ENCODE results near the gene UHRF1. TPM values are rescaled to one million over a fixed set of nuclear protein-coding genes. Genes with fewer than 3 reads are reported as not detected.
"Not testable (repeated sequence)": the region's sequence is repeated elsewhere in the genome, so short reads cannot be mapped to it uniquely, and the experiment has no call there.

The UHRF1 gene
- total RNA-seq, 2 donors from 2014 or later = 4.2 to 10.0 TPM

DNA sequence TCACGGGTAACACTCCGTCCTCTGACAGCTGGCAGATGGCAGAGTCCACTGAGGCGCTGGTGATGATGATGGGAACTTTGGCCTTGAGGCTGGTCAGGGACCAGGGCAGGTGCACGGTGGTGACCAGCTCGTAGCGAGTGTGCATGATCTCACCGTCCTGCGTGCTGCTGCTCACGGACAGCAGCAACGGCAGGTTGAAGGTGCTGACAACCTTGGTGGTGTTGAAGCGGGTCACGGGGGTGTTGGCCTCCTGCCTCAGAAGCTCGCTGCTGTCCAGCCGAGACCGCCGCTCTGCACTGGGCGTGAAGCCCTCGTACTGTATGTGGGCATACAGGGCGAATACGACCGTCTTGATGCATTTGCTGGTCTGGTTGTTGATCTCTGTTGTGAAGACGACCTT lies 18.2 kb upstream of the UHRF1 start:
- no peak for ATAC-seq

DNA sequence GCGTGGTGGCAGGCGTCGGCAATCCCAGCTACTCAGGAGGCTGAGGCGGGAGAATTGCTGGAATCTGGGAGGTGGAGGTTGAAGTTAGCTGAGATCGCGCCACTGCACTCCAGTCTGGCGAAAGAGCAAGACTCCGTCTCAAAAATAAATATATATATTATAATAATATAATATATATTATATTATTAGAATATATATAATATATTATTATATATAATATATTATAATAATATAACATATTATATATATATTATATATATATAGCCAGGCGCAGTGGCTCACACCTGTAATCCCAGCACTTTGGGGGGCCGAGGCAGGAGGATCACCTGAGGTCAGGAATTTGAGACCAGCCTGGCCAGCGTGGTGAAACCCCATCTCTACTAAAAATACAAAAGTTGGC lies 16.3 kb upstream of the UHRF1 start:
- ATAC-seq; DNase-seq; intact Hi-C loops (cut with DNase I, micrococcal nuclease): not testable (repeated sequence)

More for the DNA sequence above, 18.2 kb upstream of the UHRF1 start:
- intact Hi-C loops (cut with DNase I, micrococcal nuclease) = no loop called here
- no peak for DNase-seq

DNA sequence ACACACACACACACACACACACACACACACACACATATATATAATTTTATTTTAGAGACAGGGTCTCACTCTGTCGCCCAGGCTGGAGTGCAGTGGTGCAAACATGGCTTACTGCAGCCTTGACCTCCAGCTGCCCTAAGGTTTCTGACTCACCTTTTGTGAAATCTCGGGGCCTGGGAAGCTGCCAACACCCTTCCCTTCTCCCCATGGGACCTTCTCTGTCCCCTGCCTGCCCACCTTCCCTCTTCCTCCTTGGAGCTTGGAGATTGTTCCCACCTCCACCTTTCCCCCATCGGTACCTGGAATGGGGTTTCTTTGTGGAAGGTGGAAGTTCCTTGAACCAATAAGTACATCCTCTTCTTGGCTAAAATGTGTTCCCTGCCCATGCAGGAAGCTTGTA lies 12.9 kb upstream of the UHRF1 start:
- DNase-seq (no peak), ATAC-seq (no peak)
- intact Hi-C loops (cut with DNase I, micrococcal nuclease) = no loop called here

DNA sequence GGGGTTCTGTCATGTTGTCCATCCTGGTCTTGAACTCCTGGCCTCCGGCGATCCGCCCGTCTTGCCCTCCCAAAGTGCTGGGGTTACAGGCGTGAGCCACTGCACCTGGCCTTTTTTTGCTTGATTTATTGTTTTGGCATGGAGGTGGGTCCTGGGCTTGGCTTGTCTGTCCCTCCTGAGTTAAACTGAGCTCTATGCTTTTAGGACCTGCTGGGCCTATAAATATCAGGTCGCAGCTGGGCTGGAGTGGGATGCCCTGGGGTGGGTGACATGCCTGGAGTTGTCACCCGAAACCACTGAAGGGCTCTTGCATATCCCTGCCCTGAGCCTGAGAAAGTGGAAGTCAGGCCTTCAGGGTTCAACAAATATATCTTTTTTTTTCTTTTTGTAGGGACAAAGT lies 12.2 kb upstream of the UHRF1 start:
- intact Hi-C loops (cut with DNase I, micrococcal nuclease) = no loop called here
- ATAC-seq (no peak), DNase-seq (no peak)

DNA sequence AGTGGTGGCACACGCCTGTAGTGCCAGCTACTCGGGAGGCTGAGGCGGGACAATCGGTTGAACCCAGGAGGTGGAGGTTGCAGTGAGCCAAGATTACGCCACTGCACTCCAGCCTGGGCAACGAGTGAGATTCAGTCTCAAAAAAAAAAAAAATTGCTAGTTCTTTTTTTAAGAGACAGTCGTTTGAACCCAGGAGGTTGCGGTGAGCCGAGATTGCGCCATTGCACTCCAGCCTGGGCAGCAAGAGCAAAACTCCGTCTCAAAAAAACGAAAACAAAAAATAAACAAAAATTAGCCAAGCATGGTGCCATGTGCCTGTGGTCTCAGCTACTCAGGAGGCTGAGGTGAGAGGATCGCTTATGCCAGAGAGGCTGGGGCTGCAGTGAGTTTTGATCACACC lies 8.4 kb upstream of the UHRF1 start:
- intact Hi-C loops (cut with DNase I, micrococcal nuclease); ATAC-seq; DNase-seq: not testable (repeated sequence)

DNA sequence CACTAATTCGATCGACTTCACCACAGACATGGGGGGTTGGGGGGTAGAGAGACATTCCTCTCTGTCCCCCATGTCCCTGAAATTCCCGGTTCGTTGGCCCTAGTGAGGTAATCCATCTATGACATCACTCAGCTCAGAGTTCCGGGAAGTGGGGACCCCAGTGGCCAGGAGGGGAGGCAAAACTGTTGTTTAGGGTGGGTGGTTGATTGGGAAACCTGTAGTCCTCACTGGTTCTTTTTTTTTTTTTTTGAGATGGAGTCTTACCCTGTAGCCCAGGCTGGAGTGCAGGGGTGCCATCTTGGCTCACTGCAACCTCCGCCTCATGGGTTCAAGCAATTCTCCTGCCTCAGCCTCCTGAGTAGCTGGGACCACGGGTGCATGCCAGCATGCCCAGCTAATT lies 6.5 kb upstream of the UHRF1 start, which contains the start of gene ARRDC5:
Gene ARRDC5, minus strand, starts transcription at position 101 of the 400 bp plus-strand sequence. Its CDS starts 71 bp downstream, at position 30.
- intact Hi-C loops (cut with DNase I, micrococcal nuclease) = no loop called here
- ATAC-seq (no peak), DNase-seq (no peak)

DNA sequence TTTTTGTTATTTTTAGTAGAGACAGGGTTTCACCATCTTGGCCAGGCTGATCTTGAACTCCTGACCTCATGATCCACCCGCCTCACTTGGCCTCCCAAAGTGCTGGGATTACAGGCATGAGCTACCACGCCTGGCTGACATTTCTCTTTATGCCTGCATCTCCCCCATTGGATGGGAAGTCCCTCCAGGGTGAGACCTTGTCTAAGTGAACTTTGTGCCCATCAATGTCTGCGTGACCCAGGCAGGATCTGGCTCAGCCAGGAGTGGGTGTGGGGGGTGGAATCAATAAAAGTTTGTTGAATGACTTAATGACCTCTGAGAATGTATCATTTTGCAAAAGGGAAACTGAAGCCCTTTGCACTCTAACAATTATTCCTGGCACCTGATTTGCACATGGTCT lies 4.8 kb upstream of the UHRF1 start:
- intact Hi-C loops (cut with DNase I, micrococcal nuclease) = no loop called here
- no peak for DNase-seq
- ATAC-seq = peak; percentile 88

DNA sequence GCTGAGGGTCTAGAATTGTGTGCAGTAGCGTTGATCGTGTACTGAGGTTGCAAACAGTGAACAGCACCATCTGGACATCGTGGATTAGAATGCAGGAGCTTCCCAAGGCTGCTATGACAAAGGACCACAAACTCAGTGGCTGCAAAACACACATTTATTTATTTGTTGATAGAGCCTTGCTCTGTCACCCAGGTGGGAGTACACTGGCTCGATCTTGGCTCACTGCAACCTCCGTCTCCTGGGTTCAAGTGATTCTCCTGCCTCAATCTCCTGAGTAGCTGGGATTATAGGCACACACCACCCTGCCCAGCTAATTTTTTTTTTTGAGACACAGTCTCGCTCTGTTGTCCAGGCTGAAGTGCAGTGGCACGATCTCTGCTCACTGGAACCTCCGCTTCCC lies 2.3 kb upstream of the UHRF1 start:
- DNase-seq (no peak), ATAC-seq (no peak)
- intact Hi-C loops (cut with DNase I, micrococcal nuclease) = no loop called here

DNA sequence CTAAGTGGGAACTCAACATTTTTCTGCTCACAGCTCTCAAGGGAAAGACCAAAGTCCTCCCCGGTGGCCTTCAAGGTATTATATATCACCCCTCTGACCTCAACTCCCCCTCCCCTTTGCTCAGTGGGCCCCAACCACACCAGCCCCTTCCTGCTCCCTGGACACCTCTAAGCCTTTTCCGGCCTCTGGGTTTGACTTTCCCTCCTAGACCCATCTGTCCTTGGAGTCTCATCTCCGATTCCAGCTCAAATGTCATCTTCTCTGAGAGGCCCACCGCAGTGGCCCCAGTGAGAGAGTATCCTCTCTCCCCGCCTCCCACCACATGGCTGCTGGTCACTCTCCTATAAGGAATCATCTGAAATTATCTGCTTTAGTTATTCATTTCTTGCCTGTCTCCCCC lies 941 bp upstream of the UHRF1 start:
- intact Hi-C loops (cut with DNase I, micrococcal nuclease) = no loop called here
- DNase-seq (no peak), ATAC-seq (no peak)

DNA sequence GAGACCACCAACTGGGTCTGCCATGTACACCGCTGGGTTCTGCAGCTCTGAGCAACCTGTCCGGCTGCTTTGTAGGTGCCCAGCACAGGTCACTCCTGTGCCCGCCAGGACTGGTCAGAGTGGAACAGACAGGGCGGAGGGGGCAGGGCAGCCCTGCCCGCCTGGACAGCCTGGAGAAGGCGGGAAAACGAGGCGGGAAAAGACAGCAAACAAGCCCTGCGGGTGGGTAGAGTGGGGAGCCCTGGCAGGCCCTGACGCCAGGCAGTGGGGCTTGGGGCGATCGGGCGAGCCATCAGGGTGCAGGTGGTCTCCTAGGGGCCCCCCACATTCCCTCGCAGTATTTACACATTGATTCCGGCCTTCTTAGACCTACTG lies 533 bp upstream of the UHRF1 start:
- no peak for DNase-seq
- intact Hi-C loops (cut with DNase I, micrococcal nuclease) = no loop called here
- ATAC-seq = no peak

DNA sequence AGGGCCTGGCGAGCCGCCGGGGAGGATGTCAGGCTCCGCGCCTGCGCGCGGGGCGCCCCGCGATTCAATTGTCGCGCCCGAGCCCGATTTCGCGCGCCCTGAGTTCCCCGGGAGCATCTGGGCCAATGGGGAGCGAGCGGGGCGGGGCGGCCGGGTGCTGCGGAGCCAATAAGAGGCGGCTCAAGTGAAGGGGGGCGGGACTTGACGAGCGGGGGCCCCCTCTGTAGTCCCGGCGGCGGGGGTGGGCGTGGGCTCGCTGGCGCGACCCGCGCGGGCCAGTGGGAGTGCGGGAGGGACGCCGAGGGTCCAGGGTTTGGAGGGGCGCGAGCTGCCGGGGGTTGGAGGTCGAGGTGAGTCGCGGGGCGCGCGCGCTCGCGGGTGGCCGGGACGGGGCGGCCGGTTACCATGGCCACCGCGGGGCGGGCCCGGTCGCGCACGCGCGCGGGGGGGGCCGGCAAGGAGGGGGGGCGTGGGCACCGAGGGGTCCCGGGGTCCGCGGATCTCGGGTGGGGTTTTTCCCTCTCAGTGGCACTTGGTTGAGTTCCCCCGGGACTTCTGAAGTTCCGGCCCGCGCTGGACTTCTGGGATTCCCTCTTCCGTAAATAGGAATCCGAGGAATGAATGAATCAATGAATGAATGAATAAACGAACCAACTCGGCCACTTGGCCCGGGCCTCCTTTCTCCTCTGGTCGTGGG lies 744 bp downstream of the UHRF1 start:
- DNase-seq (peak; percentile 90 to 97), ATAC-seq (peak; percentile 93)
- intact Hi-C loops (cut with DNase I, micrococcal nuclease) = loop anchor here in 1 of 2 donors (5.0 kb wide), 1 partner anchor 38 kb away; no protein-coding TSS in a partner anchor

DNA sequence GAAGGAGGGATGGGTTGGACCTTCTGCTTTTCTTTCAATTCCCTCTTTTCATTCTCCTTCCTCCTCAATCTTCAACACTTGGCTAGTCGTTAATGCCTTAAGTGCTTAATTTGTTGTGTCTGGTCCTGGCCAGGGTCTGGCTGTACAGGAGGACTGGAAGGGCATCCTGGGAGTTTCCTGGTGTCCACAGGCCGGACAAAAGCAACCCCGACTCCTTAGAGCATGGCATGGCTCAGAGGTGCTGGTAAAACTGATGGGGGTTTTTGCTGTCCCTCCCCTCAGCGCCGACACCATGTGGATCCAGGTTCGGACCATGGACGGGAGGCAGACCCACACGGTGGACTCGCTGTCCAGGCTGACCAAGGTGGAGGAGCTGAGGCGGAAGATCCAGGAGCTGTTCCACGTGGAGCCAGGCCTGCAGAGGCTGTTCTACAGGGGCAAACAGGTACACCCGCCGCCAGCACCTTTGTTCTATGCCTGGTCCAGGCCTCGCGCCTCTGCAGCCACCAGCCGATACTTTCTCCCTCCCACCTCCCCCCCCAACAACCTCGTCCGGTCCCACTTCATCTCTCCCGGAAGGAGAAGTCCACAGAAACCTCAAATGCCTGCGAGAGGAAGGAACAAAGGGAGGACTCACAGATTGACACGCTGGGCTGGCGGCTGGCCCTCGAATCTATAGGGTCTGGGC lies 1.4 kb downstream of the UHRF1 start:
- ATAC-seq = no peak
- intact Hi-C loops (cut with DNase I, micrococcal nuclease) = loop anchor here in 1 of 2 donors (5.0 kb wide), 1 partner anchor 38 kb away; no protein-coding TSS in a partner anchor

DNA sequence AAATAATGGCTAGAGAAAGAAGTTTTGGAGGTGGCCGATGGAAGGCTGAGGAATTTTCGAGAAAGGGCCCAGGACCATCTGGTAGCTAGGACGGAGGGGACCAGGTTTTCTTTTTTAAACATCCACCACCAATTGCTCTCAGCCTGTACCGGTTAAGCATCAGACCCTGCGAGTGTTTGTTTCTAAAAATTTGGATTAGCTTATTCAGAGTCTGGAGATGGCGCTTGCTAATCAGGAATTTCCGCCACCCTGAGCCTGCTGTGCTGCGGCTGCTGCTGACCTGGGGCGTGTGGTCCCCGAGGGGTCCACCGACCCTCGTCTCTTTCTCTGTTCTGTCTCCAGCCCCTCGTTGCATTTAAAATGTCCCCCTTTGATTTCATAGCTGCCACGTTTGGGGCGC lies 2.0 kb downstream of the UHRF1 start:
- DNase-seq = no peak
- ATAC-seq = no peak
- intact Hi-C loops (cut with DNase I, micrococcal nuclease) = loop anchor here in 1 of 2 donors (5.0 kb wide), 1 partner anchor 39 kb away; no protein-coding TSS in a partner anchor

More for the DNA sequence above, 1.4 kb downstream of the UHRF1 start:
- peak in 1 of 2 donors; percentile 20 for DNase-seq

DNA sequence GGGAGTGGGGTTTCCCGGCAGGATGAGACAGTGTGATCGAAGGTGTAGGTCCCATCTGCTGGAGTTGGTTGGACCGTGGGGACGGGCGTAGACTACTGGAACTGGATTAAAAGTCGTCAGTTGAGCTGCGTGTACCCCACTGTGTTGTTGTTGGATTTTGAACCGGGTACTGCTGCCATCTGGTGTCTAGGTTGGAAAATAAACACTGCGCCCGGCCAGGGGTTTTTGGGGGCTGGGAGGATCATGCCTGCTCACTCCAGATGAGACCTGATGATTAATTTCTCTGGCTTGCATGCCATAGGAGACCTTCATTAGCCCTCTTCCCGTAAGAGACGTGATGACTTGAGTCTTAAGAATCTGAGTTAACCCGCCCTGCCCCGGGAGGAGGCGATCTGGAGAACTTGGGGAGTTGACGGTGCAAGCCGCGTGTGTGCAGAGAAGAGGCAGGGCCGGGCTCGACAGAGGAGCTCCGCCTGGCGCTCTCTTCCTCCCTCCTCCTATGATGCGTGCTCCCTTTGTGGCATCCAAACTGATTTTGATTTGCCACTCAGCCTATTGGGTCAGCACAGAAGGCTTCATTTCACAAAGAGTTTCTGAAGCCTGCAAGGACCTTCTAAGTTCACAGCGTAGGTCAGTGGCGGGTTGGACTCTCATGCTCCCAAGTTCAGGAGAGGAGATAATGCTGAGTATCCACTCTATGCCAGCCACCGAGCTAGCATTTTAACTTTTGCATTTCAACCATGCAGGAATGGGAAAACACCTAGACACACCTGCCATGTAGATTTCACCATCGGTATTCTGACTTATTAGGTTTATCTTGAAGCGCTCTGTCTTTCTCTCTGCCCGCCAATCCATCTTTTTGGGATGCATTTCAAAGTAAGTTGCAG lies 2.7 kb downstream of the UHRF1 start:
- intact Hi-C loops (cut with DNase I, micrococcal nuclease) = loop anchor here in 1 of 2 donors (5.0 kb wide), 1 partner anchor 40 kb away; no protein-coding TSS in a partner anchor
- ATAC-seq (peak; percentile 26), DNase-seq (peak; percentile 46 to 55)

DNA sequence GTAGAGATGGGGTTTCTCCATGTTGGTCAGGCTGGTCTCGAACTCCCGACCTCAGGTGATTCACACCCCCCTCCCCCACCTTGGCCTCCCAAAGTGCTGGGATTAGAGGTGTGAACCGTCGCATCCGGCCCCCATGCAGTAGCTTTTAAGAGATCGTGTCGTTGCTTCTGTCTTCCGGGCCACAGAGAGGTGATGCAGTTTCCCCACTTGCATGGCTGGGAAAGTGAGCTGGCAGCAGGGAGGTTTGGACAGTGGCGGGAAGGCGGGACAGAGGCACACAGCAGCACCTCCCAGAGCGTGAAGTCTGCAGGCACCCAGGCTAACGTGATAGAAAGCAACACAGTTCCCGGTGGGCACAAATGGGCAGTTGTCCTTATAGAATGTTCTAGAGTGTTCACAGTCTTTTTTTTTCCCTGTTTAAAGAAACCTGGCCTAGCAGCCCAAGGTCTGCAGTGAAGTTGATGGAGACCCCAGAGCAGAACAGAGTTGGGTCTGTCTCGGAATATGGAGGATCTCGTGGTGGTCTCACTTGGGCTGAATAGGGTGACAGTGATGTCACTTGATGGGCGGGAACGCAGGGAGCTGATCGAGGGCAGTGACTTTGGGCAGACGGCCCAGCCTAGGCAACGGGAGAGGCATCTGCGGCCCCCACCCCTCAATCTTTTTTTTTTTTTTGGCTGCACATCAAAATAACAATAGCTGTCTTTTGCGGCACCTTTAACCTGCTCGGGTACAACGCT lies 4.9 kb downstream of the UHRF1 start:
- ATAC-seq (no peak), DNase-seq (peak in 1 of 2 donors; percentile 18)
- intact Hi-C loops (cut with DNase I, micrococcal nuclease) = loop anchor here in 1 of 2 donors (5.0 kb wide), 1 partner anchor 42 kb away; no protein-coding TSS in a partner anchor

DNA sequence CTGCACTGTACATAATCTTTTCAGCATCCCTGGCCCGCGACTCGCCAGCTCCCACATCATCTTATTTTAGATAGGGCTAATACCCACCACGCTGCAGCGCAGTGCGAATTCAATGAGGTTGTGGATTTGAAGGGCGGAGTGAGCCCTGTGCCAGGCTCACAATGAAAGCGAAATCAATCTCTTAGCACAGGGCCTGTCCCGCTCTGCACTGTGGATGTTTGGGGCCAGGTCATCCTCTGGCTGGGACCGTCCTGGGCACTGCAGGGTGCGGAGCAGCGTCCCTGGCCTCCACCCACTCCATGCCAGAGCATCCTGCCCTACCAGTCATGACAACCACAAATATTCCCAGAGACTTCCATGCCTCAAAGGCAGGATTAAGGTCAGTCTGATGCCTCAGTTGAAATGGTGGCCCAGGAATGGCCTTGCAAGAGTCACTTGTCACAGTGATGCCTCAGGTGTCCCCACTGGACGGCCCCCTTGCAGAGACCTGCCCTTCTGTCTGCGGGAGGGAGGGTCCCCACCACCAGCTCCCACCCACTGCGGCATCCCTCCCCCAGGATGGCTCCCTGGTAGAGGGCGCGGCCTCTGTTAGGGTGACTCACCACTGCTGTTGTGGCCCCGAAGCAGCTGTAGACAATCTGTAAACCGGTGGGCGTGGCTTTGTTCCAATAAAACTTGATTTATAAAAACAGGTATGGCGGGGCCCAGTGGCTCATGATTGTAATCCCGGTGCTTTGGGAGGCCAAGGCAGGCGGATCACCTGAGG lies 5.6 kb downstream of the UHRF1 start:
- intact Hi-C loops (cut with DNase I, micrococcal nuclease) = loop anchor here in 1 of 2 donors (5.0 kb wide), 1 partner anchor 43 kb away; no protein-coding TSS in a partner anchor
- ATAC-seq (peak; percentile 91), DNase-seq (peak; percentile 88 to 92)

DNA sequence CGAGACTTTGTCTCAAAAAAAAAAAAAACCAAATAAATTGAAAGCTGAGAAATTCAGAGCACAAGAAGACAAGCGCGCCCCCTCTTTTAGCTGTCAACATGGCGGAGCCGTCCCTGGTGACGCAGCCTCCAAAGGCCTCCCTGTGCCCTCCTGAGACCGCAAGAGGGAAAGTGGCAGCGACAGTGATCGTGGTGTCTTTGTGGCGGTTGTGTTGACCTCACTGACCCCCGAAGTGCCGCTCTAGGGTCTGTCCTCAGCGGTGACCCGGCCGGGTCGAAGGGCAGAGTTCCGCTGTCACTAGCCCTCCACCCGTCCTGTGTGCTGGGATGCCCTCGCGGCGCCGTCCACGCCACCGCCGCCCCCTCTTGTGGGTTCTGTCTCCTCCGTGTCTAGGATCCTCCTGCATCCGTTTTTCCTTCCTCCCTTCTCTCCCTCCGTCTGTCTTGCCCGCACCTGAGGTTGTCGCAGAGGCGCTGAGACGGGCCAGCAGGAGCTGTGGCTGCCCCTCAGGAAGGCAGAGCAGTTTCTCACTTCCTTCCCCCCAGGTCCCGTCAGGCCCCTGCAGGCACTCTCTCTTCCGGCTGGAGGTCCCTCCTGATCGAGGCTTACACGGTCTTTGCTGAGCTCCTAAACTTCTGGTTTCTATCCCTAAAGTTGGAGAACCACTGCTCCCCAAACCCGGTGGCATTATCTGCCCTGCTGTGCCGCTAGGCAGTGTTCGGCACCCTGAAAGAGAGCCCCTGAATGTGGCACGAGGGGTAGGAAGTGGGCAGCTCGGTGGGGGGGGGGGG lies 7.2 kb downstream of the UHRF1 start:
- DNase-seq (peak in 1 of 2 donors; percentile 26), ATAC-seq (no peak)
- intact Hi-C loops (cut with DNase I, micrococcal nuclease) = no loop called here

All from left colon (tissue), 2 donors.